ENCODE measurements around the gene JAK1.

DNA sequence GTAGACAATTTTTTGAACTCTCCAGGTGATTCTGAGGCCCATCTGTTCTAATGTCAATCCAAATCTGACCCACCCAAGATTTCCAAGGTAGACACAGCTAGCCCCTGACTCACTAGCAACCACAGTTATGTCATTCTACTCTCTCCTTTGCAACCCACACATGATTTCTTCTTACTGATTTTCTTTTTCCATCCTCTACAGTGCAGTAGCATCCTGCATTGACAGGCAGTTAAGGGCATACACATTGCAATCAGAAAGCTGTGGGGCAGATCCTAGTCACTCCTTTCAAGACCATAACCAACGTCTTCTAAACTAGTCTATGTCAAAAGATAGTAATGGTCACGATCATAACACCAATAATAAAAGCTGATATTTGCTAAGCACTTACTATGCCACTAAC is 54.2 kb downstream of the JAK1 start:
- TF ChIP-seq, protein P1, sequence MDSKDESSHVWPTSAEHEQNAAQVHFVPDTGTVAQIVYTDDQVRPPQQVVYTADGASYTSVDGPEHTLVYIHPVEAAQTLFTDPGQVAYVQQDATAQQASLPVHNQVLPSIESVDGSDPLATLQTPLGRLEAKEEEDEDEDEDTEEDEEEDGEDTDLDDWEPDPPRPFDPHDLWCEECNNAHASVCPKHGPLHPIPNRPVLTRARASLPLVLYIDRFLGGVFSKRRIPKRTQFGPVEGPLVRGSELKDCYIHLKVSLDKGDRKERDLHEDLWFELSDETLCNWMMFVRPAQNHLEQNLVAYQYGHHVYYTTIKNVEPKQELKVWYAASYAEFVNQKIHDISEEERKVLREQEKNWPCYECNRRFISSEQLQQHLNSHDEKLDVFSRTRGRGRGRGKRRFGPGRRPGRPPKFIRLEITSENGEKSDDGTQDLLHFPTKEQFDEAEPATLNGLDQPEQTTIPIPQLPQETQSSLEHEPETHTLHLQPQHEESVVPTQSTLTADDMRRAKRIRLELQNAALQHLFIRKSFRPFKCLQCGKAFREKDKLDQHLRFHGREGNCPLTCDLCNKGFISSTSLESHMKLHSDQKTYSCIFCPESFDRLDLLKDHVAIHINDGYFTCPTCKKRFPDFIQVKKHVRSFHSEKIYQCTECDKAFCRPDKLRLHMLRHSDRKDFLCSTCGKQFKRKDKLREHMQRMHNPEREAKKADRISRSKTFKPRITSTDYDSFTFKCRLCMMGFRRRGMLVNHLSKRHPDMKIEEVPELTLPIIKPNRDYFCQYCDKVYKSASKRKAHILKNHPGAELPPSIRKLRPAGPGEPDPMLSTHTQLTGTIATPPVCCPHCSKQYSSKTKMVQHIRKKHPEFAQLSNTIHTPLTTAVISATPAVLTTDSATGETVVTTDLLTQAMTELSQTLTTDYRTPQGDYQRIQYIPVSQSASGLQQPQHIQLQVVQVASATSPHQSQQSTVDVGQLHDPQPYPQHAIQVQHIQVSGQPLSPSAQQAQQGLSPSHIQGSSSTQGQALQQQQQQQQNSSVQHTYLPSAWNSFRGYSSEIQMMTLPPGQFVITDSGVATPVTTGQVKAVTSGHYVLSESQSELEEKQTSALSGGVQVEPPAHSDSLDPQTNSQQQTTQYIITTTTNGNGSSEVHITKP (IDR thresholded peaks at IDR 0.05; ENCODE audit: partially characterized antibody): no peak
- TF ChIP-seq JUNB (CRISPR knock-in tag; conservative IDR thresholded peaks at IDR 0.05) (no peak), SIRT6 (IDR thresholded peaks at IDR 0.05; ENCODE audit: low read depth, low read length) (no peak), NCOA2 (IDR thresholded peaks at IDR 0.05; ENCODE audit: partially characterized antibody in 2 of 2) (no peak), PTBP1 (IDR thresholded peaks at IDR 0.05; ENCODE audit: low read depth, low read length) (no peak)
- TF ChIP-seq, protein P2, sequence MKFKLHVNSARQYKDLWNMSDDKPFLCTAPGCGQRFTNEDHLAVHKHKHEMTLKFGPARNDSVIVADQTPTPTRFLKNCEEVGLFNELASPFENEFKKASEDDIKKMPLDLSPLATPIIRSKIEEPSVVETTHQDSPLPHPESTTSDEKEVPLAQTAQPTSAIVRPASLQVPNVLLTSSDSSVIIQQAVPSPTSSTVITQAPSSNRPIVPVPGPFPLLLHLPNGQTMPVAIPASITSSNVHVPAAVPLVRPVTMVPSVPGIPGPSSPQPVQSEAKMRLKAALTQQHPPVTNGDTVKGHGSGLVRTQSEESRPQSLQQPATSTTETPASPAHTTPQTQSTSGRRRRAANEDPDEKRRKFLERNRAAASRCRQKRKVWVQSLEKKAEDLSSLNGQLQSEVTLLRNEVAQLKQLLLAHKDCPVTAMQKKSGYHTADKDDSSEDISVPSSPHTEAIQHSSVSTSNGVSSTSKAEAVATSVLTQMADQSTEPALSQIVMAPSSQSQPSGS (CRISPR knock-in tag; IDR thresholded peaks at IDR 0.05): no peak
- TF ChIP-seq, protein P3, sequence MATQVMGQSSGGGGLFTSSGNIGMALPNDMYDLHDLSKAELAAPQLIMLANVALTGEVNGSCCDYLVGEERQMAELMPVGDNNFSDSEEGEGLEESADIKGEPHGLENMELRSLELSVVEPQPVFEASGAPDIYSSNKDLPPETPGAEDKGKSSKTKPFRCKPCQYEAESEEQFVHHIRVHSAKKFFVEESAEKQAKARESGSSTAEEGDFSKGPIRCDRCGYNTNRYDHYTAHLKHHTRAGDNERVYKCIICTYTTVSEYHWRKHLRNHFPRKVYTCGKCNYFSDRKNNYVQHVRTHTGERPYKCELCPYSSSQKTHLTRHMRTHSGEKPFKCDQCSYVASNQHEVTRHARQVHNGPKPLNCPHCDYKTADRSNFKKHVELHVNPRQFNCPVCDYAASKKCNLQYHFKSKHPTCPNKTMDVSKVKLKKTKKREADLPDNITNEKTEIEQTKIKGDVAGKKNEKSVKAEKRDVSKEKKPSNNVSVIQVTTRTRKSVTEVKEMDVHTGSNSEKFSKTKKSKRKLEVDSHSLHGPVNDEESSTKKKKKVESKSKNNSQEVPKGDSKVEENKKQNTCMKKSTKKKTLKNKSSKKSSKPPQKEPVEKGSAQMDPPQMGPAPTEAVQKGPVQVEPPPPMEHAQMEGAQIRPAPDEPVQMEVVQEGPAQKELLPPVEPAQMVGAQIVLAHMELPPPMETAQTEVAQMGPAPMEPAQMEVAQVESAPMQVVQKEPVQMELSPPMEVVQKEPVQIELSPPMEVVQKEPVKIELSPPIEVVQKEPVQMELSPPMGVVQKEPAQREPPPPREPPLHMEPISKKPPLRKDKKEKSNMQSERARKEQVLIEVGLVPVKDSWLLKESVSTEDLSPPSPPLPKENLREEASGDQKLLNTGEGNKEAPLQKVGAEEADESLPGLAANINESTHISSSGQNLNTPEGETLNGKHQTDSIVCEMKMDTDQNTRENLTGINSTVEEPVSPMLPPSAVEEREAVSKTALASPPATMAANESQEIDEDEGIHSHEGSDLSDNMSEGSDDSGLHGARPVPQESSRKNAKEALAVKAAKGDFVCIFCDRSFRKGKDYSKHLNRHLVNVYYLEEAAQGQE (IDR thresholded peaks at IDR 0.05; ENCODE audit: borderline replicate concordance): no peak
- TF ChIP-seq, protein P3 (CRISPR knock-in tag; IDR thresholded peaks at IDR 0.05; ENCODE audit: low read depth): no peak

All from K562 (cell line).